Keratinocyte (primary cell): ENCODE data around the gene GARIN5B. TPM values are rescaled to one million over a fixed set of nuclear protein-coding genes. Genes with fewer than 3 reads are reported as not detected.
A peak's percentile ranks its signal among the peaks of the same experiment; 100 is the strongest.

Source experiments
- DNase-seq: peaks from one replicate; pipeline ENCODE4 v3.0.0-alpha.2; 2011; ENCODE audit warnings: low read depth, missing footprints, low spot score
- FAIRE-seq: peaks from 2 replicates; lab custom pipeline; 2011; peaks lifted over from hg19 to GRCh38; lab: Jason Lieb, UNC
- H2AFZ ChIP-seq: 2 replicates; pipeline ENCODE4 v1.6.0; 2012; ENCODE audit warnings: low read length, control low read depth, inconsistent platforms; ENCODE audit not compliant: control insufficient read depth
- H3K27ac ChIP-seq: 2 replicates; pipeline ENCODE4 v1.5.1; 2011; ENCODE audit warnings: low read length; ENCODE audit not compliant: control insufficient read depth, insufficient read depth
- H3K27me3 ChIP-seq: 3 replicates; pipeline ENCODE4 v1.6.0; 2011; ENCODE audit warnings: low read length; ENCODE audit not compliant: control insufficient read depth, insufficient read depth; ENCODE audit errors: extremely low read depth
- H3K36me3 ChIP-seq, 2 experiments: 2 replicates in 1 of 2; 3 replicates in 1 of 2; pipeline ENCODE4 v1.5.1; 2011; ENCODE audit warnings: low read length in 2 of 2, mild to moderate bottlenecking in 1 of 2; ENCODE audit not compliant: control insufficient read depth in 2 of 2, insufficient read depth in 2 of 2; ENCODE audit errors: extremely low read depth in 1 of 2
- H3K4me1 ChIP-seq: 3 replicates; pipeline ENCODE4 v1.5.1; 2011; ENCODE audit warnings: low read length; ENCODE audit not compliant: control insufficient read depth, insufficient read depth; ENCODE audit errors: extremely low read depth
- H3K4me2 ChIP-seq: 3 replicates; pipeline ENCODE4 v1.6.0; 2011; ENCODE audit warnings: low read depth, low read length; ENCODE audit not compliant: control insufficient read depth, insufficient read depth; ENCODE audit errors: extremely low read depth
- H3K4me3 ChIP-seq, 3 experiments: fragments of 200-600 bp in 1 of 3; sonication (generic) in 1 of 3; 2 replicates in 2 of 3; 3 replicates in 1 of 3; pipeline ENCODE4 v1.5.1; 2011 to 2016; ENCODE audit warnings: low read length in 3 of 3, mild to moderate bottlenecking in 3 of 3, control low read depth in 2 of 3, inconsistent platforms in 1 of 3, low read depth in 1 of 3, mixed read lengths in 1 of 3, mixed run types in 1 of 3, moderate library complexity in 1 of 3; ENCODE audit not compliant: control insufficient read depth in 2 of 3, insufficient read depth in 2 of 3; ENCODE audit errors: extremely low read depth in 1 of 3
- H3K79me2 ChIP-seq: 2 replicates; pipeline ENCODE4 v1.6.0; 2012; ENCODE audit warnings: low read length; ENCODE audit not compliant: control insufficient read depth, insufficient read depth
- H3K9ac ChIP-seq: 3 replicates; pipeline ENCODE4 v1.6.0; 2011; ENCODE audit warnings: low read length; ENCODE audit not compliant: control insufficient read depth, insufficient read depth; ENCODE audit errors: extremely low read depth
- H3K9me1 ChIP-seq: 3 replicates; pipeline ENCODE4 v1.6.0; 2011; ENCODE audit warnings: low read length; ENCODE audit not compliant: control insufficient read depth, insufficient read depth; ENCODE audit errors: extremely low read depth
- H3K9me3 ChIP-seq: 2 replicates; pipeline ENCODE4 v1.5.1; 2012; ENCODE audit warnings: low read depth, low read length; ENCODE audit not compliant: control insufficient read depth
- H4K20me1 ChIP-seq: 3 replicates; pipeline ENCODE4 v1.6.0; 2011; ENCODE audit warnings: low read length; ENCODE audit not compliant: control insufficient read depth, insufficient read depth; ENCODE audit errors: extremely low read depth
- CTCF ChIP-seq, 3 experiments: IDR thresholded peaks in 1 of 3; conservative IDR thresholded peaks in 1 of 3; optimal IDR thresholded peaks in 1 of 3; 2 replicates in 2 of 3; 3 replicates in 1 of 3; pipeline versions ENCODE3 to v1.5.1; 2011; ENCODE audit warnings: low read length in 3 of 3, mild to moderate bottlenecking in 3 of 3, moderate library complexity in 2 of 3, control low read depth in 1 of 3, inconsistent platforms in 1 of 3; ENCODE audit not compliant: insufficient read depth in 2 of 3; ENCODE audit errors: extremely low read depth in 1 of 3
- EZH2 ChIP-seq: IDR thresholded peaks from one replicate; pipeline ENCODE4 v1.6.1; 2012; ENCODE audit warnings: inconsistent platforms, mild to moderate bottlenecking, low read length, moderate library complexity
- dilution Hi-C: fragments of 300-500 bp; cut with MboI; formaldehyde crosslinking; loops from one replicate; pipeline ENCODE4 v1.7.0; 2020; ENCODE audit warnings: low sequenced_read_pairs; ENCODE audit not compliant: extremely low pct_ligation_motif_present
- polyA plus RNA-seq, 5 experiments: library from polyadenylated mRNA; depleted of rRNA in 3 of 5; stranded (reverse) in 3 of 5; stranded (forward) in 1 of 5; unstranded in 1 of 5; fragments of >200 nt; gene quantifications; 1 replicate in 1 of 5; 2 replicates in 3 of 5; 3 replicates in 1 of 5; pipeline versions ENCODE4 v1.2.1 to v1.2.3, GENCODE V29; 2011 to 2012; ENCODE audit warnings: missing spikeins in 2 of 5, low read depth in 1 of 5, low replicate concordance in 1 of 5

GARIN5B gene
- polyA plus RNA-seq, 1 donor (not counting 4 experiments of a cell fraction or from before 2014, with no cell fraction given) = not detected

GRCh38 chr19:55353803-55354697, 9.0 kb downstream of the GARIN5B start:
- TF ChIP-seq CTCF (optimal IDR thresholded peaks at IDR 0.05 in 1 of 3, IDR thresholded peaks at IDR 0.05 in 1 of 3, conservative IDR thresholded peaks at IDR 0.05 in 1 of 3; ENCODE audit: extremely low read depth in 1 of 3, insufficient read depth in 2 of 3, low read length in 3 of 3) (no peak), EZH2 (no peak)
- peaks cover 9% of the 10 kb centered on the region for H3K4me1 ChIP-seq
- DNase-seq = no peak
- H3K4me3 ChIP-seq = peak overlapping the region; percentile 46 to 66 (median 63)
- H2AFZ ChIP-seq = peak overlapping the region; percentile 81
- no peaks in the 10 kb centered on the region for H3K79me2 ChIP-seq
- H3K9me1 ChIP-seq = no peaks in the 10 kb centered on the region
- dilution Hi-C loops = no loop called here
- no peaks in the 10 kb centered on the region for H3K9me3 ChIP-seq
- no peaks in the 10 kb centered on the region for H4K20me1 ChIP-seq
- FAIRE-seq = no peak
- peak overlapping the region; percentile 50 for H3K9ac ChIP-seq
- peaks cover 29% of the 10 kb centered on the region for H3K27me3 ChIP-seq
- no peak overlapping the region for H3K27ac ChIP-seq
- H3K36me3 ChIP-seq = no peaks in the 10 kb centered on the region
- peak overlapping the region; percentile 86 for H3K4me2 ChIP-seq

GRCh38 chr19:55353356-55353802, 9.7 kb downstream of the GARIN5B start:
- FAIRE-seq = no peak
- dilution Hi-C loops = no loop called here

More at GRCh38 chr19:55353356-55353802, 9.7 kb downstream of the GARIN5B start:
- Histone ChIP-seq H2AFZ (peak overlapping the region; percentile 81), H3K27me3 (peaks cover 29% of the 10 kb centered on the region), H3K9me1 (no peaks in the 10 kb centered on the region), H3K27ac (no peak overlapping the region), H3K9ac (peak overlapping the region; percentile 50), H3K4me1 (peaks cover 9% of the 10 kb centered on the region), H3K9me3 (no peaks in the 10 kb centered on the region), H3K79me2 (no peaks in the 10 kb centered on the region), H4K20me1 (no peaks in the 10 kb centered on the region), H3K4me3 (peak overlapping the region; percentile 46 to 66 (median 63)), H3K36me3 (peaks cover 0 to under 1% of the 10 kb centered on the region in 2 experiments), H3K4me2 (peak overlapping the region; percentile 86)
- no peak for DNase-seq
- TF ChIP-seq CTCF (optimal IDR thresholded peaks at IDR 0.05 in 1 of 3, IDR thresholded peaks at IDR 0.05 in 1 of 3, conservative IDR thresholded peaks at IDR 0.05 in 1 of 3; ENCODE audit: extremely low read depth in 1 of 3, insufficient read depth in 2 of 3, low read length in 3 of 3) (no peak), EZH2 (peak; percentile 37)
